SIG-M5 (cell line): ENCODE results near the gene SLC22A14.
A peak's percentile ranks its signal among the peaks of the same experiment; 100 is the strongest.

Experiments
- DNase-seq: peaks from one replicate; lab custom pipeline; 2025; lab: John Stamatoyannopoulos, UW

The SLC22A14 gene

DNA sequence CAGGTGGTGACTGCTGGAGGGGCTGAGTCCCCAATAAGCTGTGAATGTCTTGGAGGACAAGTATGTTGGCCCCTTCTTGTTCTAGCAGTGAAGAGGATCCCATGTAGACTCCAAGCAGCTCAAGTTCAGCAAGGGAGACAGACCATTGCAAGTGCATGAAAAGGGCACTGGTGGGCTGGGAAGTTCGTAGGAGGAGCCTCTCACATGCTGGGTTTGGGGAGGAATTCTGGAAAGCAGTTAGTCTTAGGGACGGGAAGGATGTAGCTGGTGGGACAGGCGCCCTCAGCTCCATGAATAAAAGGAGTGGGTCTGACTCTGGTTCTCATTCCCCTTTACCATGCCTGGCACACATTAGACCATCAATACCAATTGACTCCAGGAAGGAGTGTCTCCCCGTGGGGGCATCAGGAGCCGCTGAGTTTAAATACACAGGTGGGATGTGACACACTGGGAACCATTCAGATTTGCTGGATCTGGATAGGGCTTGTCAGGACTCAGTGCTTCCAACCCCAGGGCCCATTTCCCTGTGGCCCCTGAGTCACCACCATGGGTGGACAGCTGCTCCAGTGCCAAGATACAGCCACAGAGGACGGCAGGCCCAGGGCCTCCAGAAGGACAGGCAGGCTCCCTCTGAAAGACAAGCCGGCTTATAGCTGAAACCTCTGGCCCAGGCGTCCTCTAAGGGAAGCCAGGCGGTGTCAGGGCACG lies 63.9 kb downstream of the SLC22A14 start:
- DNase-seq = no peak

GRCh38 chr3:38346587-38347410 lies 64.7 kb downstream of the SLC22A14 start, which contains the start of gene XYLB:
Gene XYLB, plus strand, starts transcription at chr3:38346785. Its CDS starts 84 bp downstream, at chr3:38346869.
- peak; percentile 40 for DNase-seq

DNA sequence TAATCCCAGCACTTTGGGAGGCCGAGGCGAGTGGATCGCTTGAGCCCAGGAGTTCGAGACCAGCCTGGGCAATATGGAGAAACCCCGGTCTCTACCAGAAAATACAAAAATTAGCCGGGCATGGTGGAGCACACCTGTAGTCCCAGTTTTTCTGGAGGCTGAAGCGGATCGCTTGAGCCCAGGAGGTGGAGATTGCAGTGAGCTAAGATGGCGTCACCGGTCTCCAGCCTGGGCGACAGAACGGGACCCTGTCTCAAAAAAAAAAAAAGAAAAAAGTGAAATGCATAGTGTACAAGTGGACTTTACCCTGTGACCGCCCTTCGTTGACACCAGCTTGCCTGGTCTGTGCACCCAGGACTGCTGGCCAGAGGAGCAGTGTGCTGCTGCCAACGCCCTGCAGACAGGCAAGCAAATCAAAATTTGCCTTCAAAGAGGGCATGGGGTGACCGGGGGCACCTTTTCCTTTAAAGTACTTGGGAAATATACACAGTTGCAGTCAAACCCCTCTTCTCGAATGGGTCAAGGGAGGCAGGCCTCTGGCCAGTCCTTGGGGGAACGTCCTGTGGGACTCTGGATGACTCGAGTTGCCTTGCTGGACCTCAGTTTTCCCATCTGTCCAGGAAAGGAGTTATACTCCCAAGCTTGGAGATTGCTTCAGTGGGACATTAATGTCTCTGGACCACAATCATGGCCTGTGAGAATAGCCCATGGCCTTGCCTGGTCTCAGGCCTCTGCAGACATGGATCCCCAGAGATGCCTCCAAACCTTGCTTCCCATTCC lies 65.5 kb downstream of the SLC22A14 start:
- no peak for DNase-seq

DNA sequence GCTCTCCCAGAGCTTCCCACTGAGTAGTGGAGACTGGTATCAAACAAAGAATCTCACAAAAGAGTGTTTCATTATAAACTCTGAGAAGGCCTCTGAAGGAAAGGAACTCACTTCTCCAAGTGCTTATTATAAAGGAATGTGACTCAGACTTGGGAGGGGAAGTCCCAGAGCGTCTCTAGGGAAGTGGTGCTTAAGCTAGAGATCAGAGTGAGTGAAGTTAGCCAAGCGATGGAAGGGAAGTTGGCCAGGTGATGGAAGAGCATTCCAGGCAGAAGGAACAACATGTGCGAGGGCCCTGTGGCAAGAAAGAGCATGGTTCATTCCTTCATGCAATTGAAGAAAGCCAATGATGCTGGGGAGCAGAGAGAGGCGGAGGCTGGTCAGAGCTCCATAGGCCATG lies 66.8 kb downstream of the SLC22A14 start:
- no peak for DNase-seq

DNA sequence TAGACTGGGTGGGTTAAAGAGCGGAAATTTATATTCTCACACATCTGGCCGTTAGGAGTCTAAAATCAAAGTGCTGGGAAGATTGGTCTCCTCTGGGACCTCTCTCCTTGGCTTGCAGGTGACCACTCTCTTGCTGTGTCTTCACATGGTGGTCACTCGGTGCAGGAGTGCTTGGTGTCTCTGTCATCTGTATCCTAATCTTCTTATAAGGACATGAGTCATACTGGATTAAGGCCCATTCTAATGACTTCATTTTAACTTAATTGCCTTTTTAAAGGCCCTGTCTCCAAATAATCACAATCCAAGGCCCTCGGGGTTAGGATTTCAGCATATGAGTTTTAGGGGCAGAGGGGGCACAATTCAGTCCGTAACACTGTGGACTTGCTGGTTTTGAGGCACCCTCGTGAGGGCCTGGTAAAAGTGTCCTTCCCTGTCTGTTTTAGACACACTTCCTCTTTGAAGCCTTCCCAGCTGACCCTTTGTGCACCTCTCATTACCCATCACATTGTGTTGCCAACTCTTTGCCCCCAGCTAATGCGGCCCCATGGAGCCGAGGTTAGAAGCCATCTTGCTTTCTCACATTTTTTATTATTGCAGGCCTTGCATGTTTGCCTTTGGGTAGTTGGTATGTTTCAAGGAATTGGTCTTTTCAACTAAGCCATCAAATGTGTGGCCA lies 67.7 kb downstream of the SLC22A14 start:
- no peak for DNase-seq

DNA sequence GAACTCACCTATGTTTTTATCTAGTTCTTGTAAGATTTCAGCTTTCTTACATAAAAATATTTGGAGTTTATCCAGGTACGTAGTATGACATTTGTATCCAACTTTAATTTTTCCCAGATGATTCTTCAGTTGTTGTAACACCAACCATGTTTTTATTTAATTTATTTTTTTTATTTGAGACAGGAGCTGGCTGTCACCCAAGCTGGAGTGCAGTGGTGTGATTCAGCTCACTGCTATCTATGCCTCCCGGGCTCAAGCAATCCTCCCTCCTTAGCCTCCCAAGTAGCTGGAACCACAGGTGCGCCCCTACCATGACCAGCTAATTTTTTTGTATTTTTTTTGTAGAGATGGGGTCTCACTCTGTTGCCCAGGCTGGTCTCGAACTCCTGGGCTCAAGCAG lies 71.1 kb downstream of the SLC22A14 start:
- DNase-seq = no peak

DNA sequence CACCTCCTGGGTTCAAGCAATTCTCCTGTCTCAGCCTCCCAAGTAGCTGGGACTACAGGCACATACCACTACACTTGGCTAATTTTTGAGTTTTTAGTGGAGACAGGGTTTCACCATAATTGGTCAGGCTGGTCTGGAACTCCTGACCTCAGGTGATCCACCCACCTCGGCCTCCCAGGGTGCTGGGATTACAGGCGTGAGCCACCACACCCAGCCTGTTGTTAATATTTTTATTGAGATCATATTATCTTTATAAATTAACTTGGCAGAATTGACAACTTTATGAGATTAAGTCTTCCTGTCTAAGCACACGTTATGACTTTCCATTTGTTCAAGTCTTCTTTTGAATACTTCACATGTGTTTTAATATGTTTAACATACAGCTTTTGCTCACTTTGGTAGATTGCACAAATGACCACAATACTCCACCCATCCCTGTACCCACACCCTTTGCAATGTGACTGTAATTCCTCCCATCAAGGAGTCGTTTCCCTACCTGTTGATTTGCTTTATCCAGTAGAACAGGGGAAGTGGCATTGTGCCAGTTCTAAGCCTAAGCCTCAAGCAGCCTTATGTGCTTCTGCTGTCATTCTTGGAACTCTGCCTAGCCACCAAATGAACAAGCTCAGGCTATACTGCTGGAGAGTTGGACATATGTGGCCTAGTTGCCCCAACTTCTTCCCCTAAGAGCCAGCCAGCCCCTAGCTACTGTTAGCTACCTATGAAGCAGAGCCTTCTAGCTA lies 72.7 kb downstream of the SLC22A14 start:
- no peak for DNase-seq

- no peak for DNase-seq
Observed at GRCh38 chr3:38359038-38359437, 76.9 kb downstream of the SLC22A14 start.

GRCh38 chr3:38360345-38360744 lies 78.3 kb downstream of the SLC22A14 start:
- no peak for DNase-seq

- no peak for DNase-seq
Observed at GRCh38 chr3:38361496-38361895, 79.4 kb downstream of the SLC22A14 start.

- DNase-seq = no peak
Observed at GRCh38 chr3:38362825-38363224, 80.7 kb downstream of the SLC22A14 start.

DNA sequence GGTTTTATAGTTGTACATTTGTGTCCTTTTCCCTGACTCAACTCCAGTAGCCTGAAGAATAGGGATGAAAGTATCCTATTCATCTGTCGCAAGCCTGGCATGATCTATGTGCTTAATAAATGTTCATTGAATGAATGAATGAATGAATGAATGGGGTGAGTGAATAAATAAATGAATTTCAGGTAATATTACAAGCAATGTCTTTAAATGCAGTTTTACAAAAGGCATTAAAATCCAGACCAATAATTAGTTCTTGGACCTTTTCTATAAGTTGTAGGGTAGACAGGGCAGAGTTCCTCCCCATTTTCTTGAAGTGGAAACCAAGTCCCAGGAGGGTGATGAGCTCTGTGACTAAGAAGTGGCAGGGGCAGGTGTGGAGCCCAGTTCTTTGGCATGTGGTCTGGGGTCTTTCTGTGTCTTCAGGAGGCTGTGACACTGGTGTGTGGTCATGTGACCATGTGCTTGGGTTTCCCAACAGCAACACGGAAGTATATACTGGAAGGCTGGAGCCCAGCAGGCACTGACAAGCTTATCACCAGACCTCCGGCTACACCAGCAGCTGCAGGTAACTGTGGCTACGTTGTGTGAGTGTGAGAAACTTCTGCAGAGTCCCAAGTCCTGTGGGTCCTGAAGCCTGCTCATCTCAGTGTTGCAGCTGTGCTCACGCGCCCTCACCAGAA lies 82.8 kb downstream of the SLC22A14 start:
- DNase-seq = no peak

DNA sequence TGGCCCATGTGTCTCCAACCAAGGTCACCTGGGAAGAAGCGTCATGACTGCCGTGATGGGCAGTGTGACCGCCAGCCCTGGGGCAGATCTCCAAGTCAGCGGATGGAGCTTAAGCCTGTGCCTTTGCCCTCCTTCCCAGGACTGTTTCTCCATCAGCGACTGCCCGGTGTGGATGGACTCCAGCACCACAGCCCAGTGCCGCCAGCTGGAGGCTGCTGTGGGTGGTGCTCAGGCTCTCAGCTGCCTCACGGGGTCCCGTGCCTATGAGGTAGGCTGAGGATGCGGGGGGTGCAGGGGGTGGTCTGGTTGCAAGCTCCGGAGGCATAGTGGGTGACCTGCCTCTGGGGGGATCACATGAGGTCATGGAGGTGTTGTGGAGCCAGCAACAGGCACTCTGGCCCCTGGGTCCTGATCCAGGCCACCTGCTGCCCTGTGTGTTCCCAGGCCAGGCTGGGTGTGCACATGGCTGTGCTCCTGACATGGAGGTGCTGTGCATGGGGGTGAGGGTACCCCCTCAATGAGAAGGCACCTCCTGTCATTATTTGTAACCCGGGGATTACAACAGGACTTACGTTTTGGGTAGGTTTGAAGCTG lies 83.5 kb downstream of the SLC22A14 start:
- no peak for DNase-seq

GRCh38 chr3:38366082-38366481 lies 84.0 kb downstream of the SLC22A14 start:
- no peak for DNase-seq

- DNase-seq = no peak
Observed at GRCh38 chr3:38367779-38368178, 85.7 kb downstream of the SLC22A14 start.
